ENCODE results near the gene GRM1.

DNA sequence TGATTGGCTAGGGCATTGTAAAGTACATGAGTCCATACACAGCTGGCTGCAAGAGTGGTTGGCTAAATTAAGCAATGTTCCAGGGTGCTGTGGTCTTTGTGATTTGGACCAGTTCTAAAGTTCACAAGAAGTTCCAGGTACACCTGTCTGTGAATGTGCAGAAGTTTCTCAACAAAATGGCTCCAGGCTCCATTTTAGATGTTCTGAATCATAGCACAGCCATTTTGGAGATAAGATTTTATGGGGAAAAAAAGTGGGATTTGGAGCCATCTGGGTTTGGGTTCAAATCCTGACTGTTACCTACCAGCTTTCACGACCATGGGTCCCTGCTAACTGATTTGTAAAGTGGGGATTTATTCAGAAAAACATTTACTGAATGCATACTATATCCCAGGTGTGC lies 82.1 kb downstream of the GRM1 start:
- no peak for TF ChIP-seq EZH2phosphoT487 (IDR thresholded peaks at IDR 0.05; ENCODE audit: borderline replicate concordance, low read length)
- TF ChIP-seq, protein P1, sequence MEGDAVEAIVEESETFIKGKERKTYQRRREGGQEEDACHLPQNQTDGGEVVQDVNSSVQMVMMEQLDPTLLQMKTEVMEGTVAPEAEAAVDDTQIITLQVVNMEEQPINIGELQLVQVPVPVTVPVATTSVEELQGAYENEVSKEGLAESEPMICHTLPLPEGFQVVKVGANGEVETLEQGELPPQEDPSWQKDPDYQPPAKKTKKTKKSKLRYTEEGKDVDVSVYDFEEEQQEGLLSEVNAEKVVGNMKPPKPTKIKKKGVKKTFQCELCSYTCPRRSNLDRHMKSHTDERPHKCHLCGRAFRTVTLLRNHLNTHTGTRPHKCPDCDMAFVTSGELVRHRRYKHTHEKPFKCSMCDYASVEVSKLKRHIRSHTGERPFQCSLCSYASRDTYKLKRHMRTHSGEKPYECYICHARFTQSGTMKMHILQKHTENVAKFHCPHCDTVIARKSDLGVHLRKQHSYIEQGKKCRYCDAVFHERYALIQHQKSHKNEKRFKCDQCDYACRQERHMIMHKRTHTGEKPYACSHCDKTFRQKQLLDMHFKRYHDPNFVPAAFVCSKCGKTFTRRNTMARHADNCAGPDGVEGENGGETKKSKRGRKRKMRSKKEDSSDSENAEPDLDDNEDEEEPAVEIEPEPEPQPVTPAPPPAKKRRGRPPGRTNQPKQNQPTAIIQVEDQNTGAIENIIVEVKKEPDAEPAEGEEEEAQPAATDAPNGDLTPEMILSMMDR (IDR thresholded peaks at IDR 0.05; ENCODE audit: low read depth, low read length, poor library complexity, severe bottlenecking), result no peak

Data from DOHH2 (cell line).